GM18505 (cell line): ENCODE data around the gene WNT3A.

ENCODE experiments used
- ATAC-seq: cut with Tn5 transposase; IDR thresholded peaks from one replicate; pipeline ENCODE4 v1.9.1; 2021; ENCODE audit not compliant: unreplicated experiment
- POLR2A ChIP-seq: IDR thresholded peaks from 4 replicates; pipeline ENCODE4 v1.6.1; 2011; ENCODE audit warnings: borderline replicate concordance; ENCODE audit not compliant: insufficient read depth, insufficient read length; ENCODE audit errors: extremely low read depth

Gene WNT3A

GRCh38 chr1:228095161-228095560, 88.4 kb downstream of the WNT3A start:
- no peak for TF ChIP-seq POLR2A
- ATAC-seq, result no peak

DNA sequence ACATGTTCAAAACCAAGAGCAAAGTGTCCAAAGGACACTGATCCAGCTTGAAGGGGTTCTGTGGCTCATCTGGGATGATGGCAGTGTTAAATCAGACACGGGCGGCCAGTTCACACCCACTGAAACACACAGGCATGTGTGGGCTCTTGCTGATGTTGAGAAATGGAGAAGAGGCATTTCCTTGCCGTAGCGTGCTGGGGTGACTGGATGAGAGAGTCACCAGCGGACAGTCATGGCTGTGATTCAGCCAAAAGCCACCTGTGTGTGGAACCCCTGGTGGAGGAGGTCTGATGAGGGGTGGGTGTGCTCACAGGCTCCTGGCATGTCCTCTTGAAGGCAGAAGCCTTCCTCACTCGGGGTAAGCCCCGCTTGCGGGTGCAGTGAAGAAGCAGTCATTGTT, 89.1 kb downstream of the WNT3A start:
- no peak for ATAC-seq
- TF ChIP-seq POLR2A, result no peak

GRCh38 chr1:228096416-228097332, 89.9 kb downstream of the WNT3A start:
- no peak for TF ChIP-seq POLR2A

DNA sequence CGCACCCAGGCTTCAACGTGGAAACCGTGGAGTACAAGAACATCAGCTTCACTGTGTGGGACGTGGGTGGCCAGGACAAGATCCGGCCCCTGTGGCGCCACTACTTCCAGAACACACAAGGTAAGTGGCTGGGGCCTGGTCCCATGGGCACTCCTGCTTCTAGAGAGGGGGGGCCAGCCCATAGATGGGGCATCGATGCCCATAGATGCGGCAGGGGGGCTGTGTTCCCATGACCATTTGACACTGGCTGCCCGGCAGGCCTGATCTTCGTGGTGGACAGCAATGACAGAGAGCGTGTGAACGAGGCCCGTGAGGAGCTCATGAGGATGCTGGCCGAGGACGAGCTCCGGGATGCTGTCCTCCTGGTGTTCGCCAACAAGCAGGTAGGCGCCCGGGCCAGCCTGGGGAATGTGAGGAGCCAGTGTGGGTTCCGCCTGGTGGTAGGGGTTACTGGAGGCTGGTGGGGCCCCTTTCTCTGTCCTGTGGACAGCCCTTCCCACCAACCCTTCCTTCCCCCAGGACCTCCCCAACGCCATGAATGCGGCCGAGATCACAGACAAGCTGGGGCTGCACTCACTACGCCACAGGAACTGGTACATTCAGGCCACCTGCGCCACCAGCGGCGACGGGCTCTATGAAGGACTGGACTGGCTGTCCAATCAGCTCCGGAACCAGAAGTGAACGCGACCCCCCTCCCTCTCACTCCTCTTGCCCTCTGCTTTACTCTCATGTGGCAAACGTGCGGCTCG, 90.7 kb downstream of the WNT3A start:
- TF ChIP-seq POLR2A, result no peak
- no peak for ATAC-seq

More at GRCh38 chr1:228096416-228097332, 89.9 kb downstream of the WNT3A start:
- no peak for ATAC-seq

GRCh38 chr1:228098323-228098931, 91.6 kb downstream of the WNT3A start:
- ATAC-seq, result no peak
- TF ChIP-seq POLR2A, result no peak

GRCh38 chr1:228099331-228099732, 92.5 kb downstream of the WNT3A start:
- no peak for ATAC-seq
- no peak for TF ChIP-seq POLR2A

DNA sequence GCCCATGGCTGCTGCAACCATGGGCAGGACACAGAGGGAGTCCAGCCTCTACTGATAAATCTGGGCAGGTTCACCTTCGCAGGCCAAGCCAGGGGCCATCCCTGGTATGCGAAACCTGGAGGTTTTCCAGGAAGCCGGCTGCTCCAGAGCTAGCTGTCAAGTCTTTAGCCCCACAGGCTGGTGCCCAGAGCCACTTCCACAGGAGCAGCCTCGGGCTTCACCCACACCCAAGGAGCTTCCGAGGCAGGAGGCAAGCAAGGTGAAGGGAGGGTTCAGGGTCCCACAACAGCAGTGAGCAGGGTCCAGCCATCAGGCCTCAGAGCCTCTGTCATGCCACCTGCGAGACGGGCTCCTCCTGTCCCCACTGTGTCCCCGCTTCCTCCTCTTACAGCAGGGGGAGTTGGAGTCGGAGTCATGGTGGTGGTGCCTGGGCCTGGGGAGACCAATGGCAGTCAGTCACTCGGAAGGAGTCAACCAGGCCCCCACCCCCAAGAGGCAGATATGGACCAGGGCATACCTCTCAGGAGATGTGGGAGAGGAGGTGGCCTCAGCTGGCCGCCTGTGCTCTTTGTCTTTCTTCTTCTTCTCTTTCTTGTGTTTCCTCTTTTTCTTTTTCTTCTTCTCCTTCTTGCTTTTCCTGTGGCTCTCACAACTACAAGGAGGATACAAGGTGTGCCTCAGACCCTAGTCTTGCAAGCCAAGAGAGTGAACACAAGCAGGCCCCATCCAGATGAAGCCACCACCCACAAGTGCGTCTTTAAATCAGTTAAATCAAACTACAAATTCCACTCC, 94.2 kb downstream of the WNT3A start:
- ATAC-seq, result no peak

DNA sequence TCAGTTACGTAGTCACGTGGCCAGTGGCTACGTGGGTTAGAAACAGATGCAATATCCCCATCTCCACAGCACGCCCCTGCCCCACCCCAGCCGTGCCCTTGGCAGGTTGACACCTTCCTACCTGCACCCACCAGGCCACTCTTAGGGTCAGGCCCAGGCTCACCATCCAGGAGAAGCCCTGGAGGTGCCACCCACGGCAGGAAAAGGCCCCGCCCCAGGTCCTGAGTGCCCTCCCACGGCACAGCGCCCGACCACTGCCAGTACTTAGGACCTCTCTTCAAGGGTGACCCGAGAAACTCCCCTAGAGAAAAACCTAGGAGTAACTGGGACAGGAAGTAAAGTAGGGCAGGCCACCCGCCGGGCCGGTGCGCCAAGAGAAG, 94.8 kb downstream of the WNT3A start:
- ATAC-seq, result no peak
- TF ChIP-seq POLR2A, result no peak

More for the DNA sequence above, 94.2 kb downstream of the WNT3A start:
- TF ChIP-seq POLR2A, result no peak

DNA sequence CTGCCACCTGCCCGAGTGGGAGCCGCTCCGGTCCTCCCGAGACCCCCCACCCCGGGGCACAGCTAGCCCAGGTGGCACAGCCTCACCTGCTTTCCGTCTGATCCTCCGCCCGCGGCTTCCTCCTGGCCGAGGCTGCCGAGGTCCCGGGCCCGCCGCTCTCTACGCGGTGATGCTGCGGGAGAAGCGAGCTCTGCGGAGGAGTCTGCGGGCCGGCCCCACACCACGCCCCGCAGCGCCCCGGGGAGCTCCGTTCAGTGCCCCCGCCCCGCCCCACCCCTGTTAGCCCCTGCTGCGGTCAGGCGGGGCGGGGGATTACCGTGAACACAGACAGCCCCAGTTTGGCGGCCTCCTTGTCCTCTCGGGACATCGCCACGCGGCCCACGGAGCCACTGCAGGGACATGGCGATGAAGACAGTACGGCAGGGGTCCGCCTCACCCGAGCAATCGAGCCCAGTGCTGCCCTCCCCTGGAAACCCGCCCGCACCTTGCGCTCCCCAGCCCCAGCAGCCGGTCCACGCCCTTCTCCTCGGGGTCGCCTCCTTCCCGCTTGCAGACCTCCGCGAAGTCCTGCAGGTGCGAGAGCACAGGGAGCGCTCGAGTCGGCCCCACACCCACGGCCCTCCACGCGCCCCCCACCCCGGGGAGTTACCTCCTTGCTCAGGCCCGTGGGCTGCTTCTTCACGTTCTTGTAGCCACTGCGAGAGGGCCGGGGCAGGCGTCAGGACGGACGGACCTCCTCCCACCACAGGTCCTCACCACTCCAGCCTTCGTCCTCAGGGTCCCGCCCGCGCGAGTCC, 95.4 kb downstream of the WNT3A start:
- ATAC-seq, result peak; percentile 33
- no peak for TF ChIP-seq POLR2A

- TF ChIP-seq POLR2A, result peak; percentile 49
- peak; percentile 73 for ATAC-seq
Measured at GRCh38 chr1:228102791-228103620, 96.2 kb downstream of the WNT3A start, which contains the start of gene C1orf35. C1orf35 (minus strand) TSS chr1:228103325; CDS start chr1:228103227, 98 bp downstream.
